Endothelial cell of umbilical vein (primary cell): Measurements from ENCODE around the gene TMEM18. TPM values are rescaled to one million over a fixed set of nuclear protein-coding genes. Genes with fewer than 3 reads are reported as not detected.

ENCODE experiments used
- BruUV-seq: library from RNA; stranded (reverse); fragments of 400-500 nt; replicated peaks from 2 replicates; lab custom pipeline; 2021; lab: Mats Ljungman, UMichigan
- CTCF ChIA-PET: fragments of 300-600, 350-600 bp; sonication (Branson Sonifier 250); formaldehyde crosslinking; loops from one replicate; lab custom pipeline; 2021; ENCODE audit warnings: antibody characterized with exemption, inconsistent platforms; lab: Charles Lee
- POLR2A ChIA-PET: fragments of 300-600, 350-600 bp; sonication (Branson Sonifier 250); formaldehyde crosslinking; loops from one replicate; lab custom pipeline; 2021; ENCODE audit warnings: antibody characterized with exemption, inconsistent platforms; lab: Charles Lee
- DNase-seq: peaks from one replicate; pipeline ENCODE4 v3.0.0-alpha.2; 2011; ENCODE audit warnings: low read depth, low spot score
- FAIRE-seq: peaks from 2 replicates; lab custom pipeline; 2011; peaks lifted over from hg19 to GRCh38; lab: Jason Lieb, UNC
- H2AFZ ChIP-seq: 2 replicates; pipeline ENCODE4 v1.6.0; 2012; ENCODE audit warnings: low read depth, low read length, control low read depth, inconsistent platforms
- H3K27ac ChIP-seq: 2 replicates; pipeline ENCODE4 v1.5.1; 2011; ENCODE audit warnings: low read depth, mild to moderate bottlenecking, control low read depth, low read length, moderate library complexity; ENCODE audit not compliant: insufficient read depth
- H3K27me3 ChIP-seq, 2 experiments: 2 replicates each; pipeline versions ENCODE4 v1.6.0 to v1.6.1; 2011; ENCODE audit warnings: low read length in 2 of 2, mixed read lengths in 1 of 2; ENCODE audit not compliant: control insufficient read depth in 2 of 2, insufficient read depth in 2 of 2
- H3K36me3 ChIP-seq, 2 experiments: 2 replicates in 1 of 2; 3 replicates in 1 of 2; pipeline ENCODE4 v1.5.1; 2011; ENCODE audit warnings: low read length in 2 of 2, mild to moderate bottlenecking in 1 of 2, moderate library complexity in 1 of 2; ENCODE audit not compliant: control insufficient read depth in 2 of 2, insufficient read depth in 2 of 2; ENCODE audit errors: extremely low read depth in 1 of 2
- H3K4me1 ChIP-seq: 3 replicates; pipeline ENCODE4 v1.5.1; 2011; ENCODE audit warnings: mild to moderate bottlenecking, low read length; ENCODE audit not compliant: control insufficient read depth, insufficient read depth; ENCODE audit errors: extremely low read depth
- H3K4me2 ChIP-seq: 2 replicates; pipeline ENCODE4 v1.6.1; 2011; ENCODE audit warnings: low read length, control low read depth, mixed read lengths; ENCODE audit not compliant: insufficient read depth
- H3K4me3 ChIP-seq, 3 experiments: fragments of 200-600 bp in 1 of 3; sonication (generic), shearing (Covaris generic) in 1 of 3; replicated peaks in 1 of 3; 2 replicates each; pipeline ENCODE4 v1.5.1; 2011 to 2016; ENCODE audit warnings: control low read depth in 3 of 3, low read length in 3 of 3, mild to moderate bottlenecking in 2 of 3, inconsistent platforms in 1 of 3, low read depth in 1 of 3, moderate library complexity in 1 of 3; ENCODE audit not compliant: insufficient read depth in 1 of 3
- H3K79me2 ChIP-seq: 2 replicates; pipeline ENCODE4 v1.6.0; 2012; ENCODE audit warnings: low read length, inconsistent platforms; ENCODE audit not compliant: control insufficient read depth, insufficient read depth
- H3K9ac ChIP-seq: replicated peaks from 2 replicates; pipeline ENCODE3; 2011; ENCODE audit warnings: low read length, control low read depth; ENCODE audit not compliant: insufficient read depth; ENCODE audit errors: extremely low read depth
- H3K9me1 ChIP-seq: replicated peaks from 3 replicates; pipeline ENCODE4 v1.6.0; 2011; ENCODE audit warnings: mild to moderate bottlenecking, low read length; ENCODE audit not compliant: control insufficient read depth, insufficient read depth; ENCODE audit errors: extremely low read depth
- H3K9me3 ChIP-seq: replicated peaks from 2 replicates; pipeline ENCODE4 v1.5.1; 2012; ENCODE audit warnings: low read length, inconsistent platforms; ENCODE audit not compliant: control insufficient read depth, insufficient read depth
- H4K20me1 ChIP-seq: replicated peaks from 2 replicates; pipeline ENCODE3; 2011; ENCODE audit warnings: mild to moderate bottlenecking, low read length; ENCODE audit not compliant: control insufficient read depth, insufficient read depth; ENCODE audit errors: extremely low read depth
- CTCF ChIP-seq, 2 donors: IDR thresholded peaks; 1 replicate in 1 of 2; 2 replicates in 1 of 2; pipeline ENCODE4 v1.5.1; 2011; ENCODE audit warnings: low read length in 2 of 2, mild to moderate bottlenecking in 2 of 2, moderate library complexity in 2 of 2, control low read depth in 1 of 2, inconsistent platforms in 1 of 2, low read depth in 1 of 2; ENCODE audit not compliant: insufficient read depth in 1 of 2; ENCODE audit errors: extremely low read depth in 1 of 2
- EZH2 ChIP-seq: IDR thresholded peaks from 2 replicates; pipeline ENCODE4 v1.6.1; 2012; ENCODE audit warnings: borderline replicate concordance, low read depth, mild to moderate bottlenecking, moderate library complexity, low read length, inconsistent platforms; ENCODE audit not compliant: severe bottlenecking
- FOS ChIP-seq: IDR thresholded peaks from 2 replicates; pipeline ENCODE4 v1.6.1; 2011; ENCODE audit warnings: mild to moderate bottlenecking, low read length, moderate library complexity, borderline replicate concordance; ENCODE audit not compliant: insufficient read depth
- GATA2 ChIP-seq: IDR thresholded peaks from 2 replicates; pipeline ENCODE4 v1.7.0; 2011; ENCODE audit warnings: low read depth, mild to moderate bottlenecking, moderate library complexity, mixed read lengths, low read length; ENCODE audit not compliant: insufficient read length, insufficient read depth
- POLR2A ChIP-seq: IDR thresholded peaks from 2 replicates; pipeline ENCODE4 v1.6.1; 2012; ENCODE audit warnings: low read depth, mild to moderate bottlenecking, control low read depth, low read length
- POLR2AphosphoS5 ChIP-seq: IDR thresholded peaks from 2 replicates; pipeline ENCODE4 v1.6.1; 2012; ENCODE audit warnings: low read depth, mild to moderate bottlenecking, control low read depth, low read length, moderate library complexity; ENCODE audit not compliant: insufficient read depth
- dilution Hi-C: fragments of 300-500 bp; cut with MboI; formaldehyde crosslinking; loops from one replicate; pipeline ENCODE4 v1.15.0; 2019; ENCODE audit warnings: low sequenced_read_pairs; ENCODE audit not compliant: extremely low pct_ligation_motif_present
- intact Hi-C: fragments of 100-400 bp; cut with micrococcal nuclease; formaldehyde crosslinking; loops from one replicate; pipeline ENCODE4 v1.10.0; 2022
- polyA plus RNA-seq, 4 experiments: library from polyadenylated mRNA; depleted of rRNA in 3 of 4; stranded (reverse) in 3 of 4; unstranded in 1 of 4; fragments of >200 nt; gene quantifications; 2 replicates each; pipeline versions ENCODE4 v1.2.1 to v1.2.3, GENCODE V29; 2011 to 2012; ENCODE audit warnings: missing spikeins in 1 of 4
- total RNA-seq: library from RNA; stranded (reverse); gene quantifications from 2 replicates; pipeline ENCODE4 v1.2.3, GENCODE V29; 2021

The TMEM18 gene
- total and polyA plus RNA-seq, 2 donors (not counting 3 experiments of a cell fraction or from before 2014, with no cell fraction given): 19.1 to 23.1 TPM

- ChIA-PET CTCF (no interaction called here), POLR2A (no interaction called here)
- TF ChIP-seq POLR2A (no peak), EZH2 (no peak), GATA2 (no peak)
- Histone ChIP-seq H3K4me1 (no peaks in the 10 kb centered on the region), H3K36me3 (no peaks in the 10 kb centered on the region), H3K4me2 (no peak overlapping the region), H3K9me3 (no peaks in the 10 kb centered on the region), H3K9me1 (no peaks in the 10 kb centered on the region), H3K27me3 (no peaks in the 10 kb centered on the region), H2AFZ (no peak overlapping the region), H4K20me1 (no peaks in the 10 kb centered on the region), H3K9ac (no peak overlapping the region), H3K4me3 (no peak overlapping the region), H3K27ac (no peak overlapping the region), H3K79me2 (no peaks in the 10 kb centered on the region)
- FAIRE-seq: no peak
- no peak for DNase-seq
- dilution Hi-C loops: no loop called here
- intact Hi-C loops: no loop called here
- no TSS peak for BruUV-seq
These were observed 40.5 kb upstream of the TMEM18 start for GRCh38 chr2:717661-718060.

- Histone ChIP-seq H3K4me2 (no peak overlapping the region), H3K36me3 (no peaks in the 10 kb centered on the region), H3K27ac (no peak overlapping the region), H3K9ac (no peak overlapping the region), H3K4me1 (no peaks in the 10 kb centered on the region), H4K20me1 (no peaks in the 10 kb centered on the region), H2AFZ (no peak overlapping the region), H3K4me3 (no peak overlapping the region), H3K9me3 (no peaks in the 10 kb centered on the region), H3K79me2 (no peaks in the 10 kb centered on the region), H3K9me1 (no peaks in the 10 kb centered on the region), H3K27me3 (no peaks in the 10 kb centered on the region)
- intact Hi-C loops: no loop called here
- TF ChIP-seq CTCF (IDR thresholded peaks at IDR 0.05; ENCODE audit: extremely low read depth in 1 of 2, insufficient read depth in 1 of 2, low read depth in 1 of 2, low read length in 2 of 2): peak in 1 of 2 donors; percentile 4
- TF ChIP-seq FOS: no peak
- TF ChIP-seq POLR2AphosphoS5: no peak
- no TSS peak for BruUV-seq
- dilution Hi-C loops: no loop called here
- no peak for FAIRE-seq
- CTCF ChIA-PET: interaction anchor here (1.0 to 2.9 kb wide), 7 partner anchors 16 to 1101 kb away, joined by 3 to 16 read pairs (median 4); no protein-coding TSS in a partner anchor
- DNase-seq: no peak
- POLR2A ChIA-PET: no interaction called here
These were observed 38.8 kb upstream of the TMEM18 start for GRCh38 chr2:715854-716560.
